OCI-LY1 (cell line): Measurements from ENCODE around the gene SYT9.

Source experiments
- H2AFZ ChIP-seq: fragments of 200-600 bp; sonication (generic), shearing (Covaris generic); 2 replicates; pipeline ENCODE4 v1.6.0; 2014; ENCODE audit warnings: antibody characterized with exemption, mild to moderate bottlenecking, low read length
- H3F3A ChIP-seq: fragments of 200-600 bp; sonication (generic), shearing (Covaris generic); 2 replicates; pipeline ENCODE4 v1.6.0; 2014; ENCODE audit warnings: mild to moderate bottlenecking, antibody characterized with exemption, low read length, moderate library complexity; ENCODE audit not compliant: insufficient read depth
- H3K27ac ChIP-seq: fragments of 200-600 bp; sonication (generic); 2 replicates; pipeline ENCODE4 v1.5.1; 2014; ENCODE audit warnings: low read length, mixed run types, mild to moderate bottlenecking, low read depth; ENCODE audit not compliant: poor library complexity, severe bottlenecking
- H3K27me3 ChIP-seq: fragments of 200-600 bp; sonication (generic); 2 replicates; pipeline ENCODE4 v1.6.0; 2014; ENCODE audit warnings: antibody characterized with exemption, mild to moderate bottlenecking, low read length, moderate library complexity; ENCODE audit not compliant: insufficient read depth
- H3K36me3 ChIP-seq: fragments of 200-600 bp; sonication (generic); 2 replicates; pipeline ENCODE4 v1.6.1; 2014; ENCODE audit warnings: mild to moderate bottlenecking, antibody characterized with exemption, low read length, moderate library complexity, mixed read lengths; ENCODE audit not compliant: insufficient read depth
- H3K4me1 ChIP-seq: fragments of 200-600 bp; sonication (generic); 2 replicates; pipeline ENCODE4 v1.5.1; 2014; ENCODE audit warnings: mild to moderate bottlenecking, low read length, moderate library complexity; ENCODE audit not compliant: insufficient read depth, severe bottlenecking
- H3K4me2 ChIP-seq: fragments of 200-600 bp; sonication (generic), shearing (Covaris generic); 2 replicates; pipeline ENCODE4 v1.6.1; 2014; ENCODE audit warnings: low read length
- H3K4me3 ChIP-seq: fragments of 200-600 bp; sonication (generic); 2 replicates; pipeline ENCODE4 v1.5.1; 2014; ENCODE audit warnings: low read length, low read depth, mild to moderate bottlenecking, mixed read lengths; ENCODE audit not compliant: poor library complexity, severe bottlenecking
- H3K79me2 ChIP-seq: fragments of 200-600 bp; shearing (Covaris generic); 2 replicates; pipeline ENCODE4 v1.6.1; 2016; ENCODE audit warnings: mixed run types, low read length, mixed read lengths; ENCODE audit not compliant: insufficient read depth
- H3K9ac ChIP-seq: fragments of 200-600 bp; sonication (generic), shearing (Covaris generic); 2 replicates; pipeline ENCODE4 v1.6.1; 2014; ENCODE audit warnings: mild to moderate bottlenecking, low read length, mixed read lengths
- H3K9me2 ChIP-seq: fragments of 200-600 bp; sonication (generic), shearing (Covaris generic); 2 replicates; pipeline ENCODE4 v1.6.1; 2014; ENCODE audit warnings: low read depth, mild to moderate bottlenecking, low read length, mixed read lengths
- H3K9me3 ChIP-seq: fragments of 200-600 bp; shearing (Covaris generic); 2 replicates; pipeline ENCODE4 v1.6.1; 2014; ENCODE audit warnings: low read length, mixed read lengths
- H4K20me1 ChIP-seq: fragments of 200-600 bp; sonication (generic), shearing (Covaris generic); 2 replicates; pipeline ENCODE4 v1.6.0; 2016; ENCODE audit warnings: mild to moderate bottlenecking, low read length; ENCODE audit not compliant: insufficient read depth
- CTCF ChIP-seq: fragments of 200-600 bp; sonication (generic), shearing (Covaris generic); IDR thresholded peaks from 2 replicates; pipeline ENCODE4 v1.5.1; 2017; ENCODE audit warnings: mild to moderate bottlenecking, antibody characterized with exemption, low read length, moderate library complexity, mixed read lengths
- EZH2 ChIP-seq: fragments of 200-600 bp; sonication (generic), shearing (Covaris generic); IDR thresholded peaks from 2 replicates; pipeline ENCODE4 v1.8.0; 2017; ENCODE audit warnings: borderline replicate concordance, mixed run types, mild to moderate bottlenecking, antibody characterized with exemption, low read length, moderate library complexity, mixed read lengths

The SYT9 gene

GRCh38 chr11:7279676-7280075 lies 28.0 kb downstream of the SYT9 start:
- Histone ChIP-seq H3K4me2 (no peak overlapping the region), H3F3A (no peaks in the 10 kb centered on the region), H3K36me3 (no peaks in the 10 kb centered on the region), H3K79me2 (no peaks in the 10 kb centered on the region), H2AFZ (no peak overlapping the region), H3K9me2 (no peaks in the 10 kb centered on the region), H4K20me1 (no peaks in the 10 kb centered on the region), H3K27ac (no peak overlapping the region), H3K4me1 (no peaks in the 10 kb centered on the region), H3K27me3 (no peaks in the 10 kb centered on the region), H3K4me3 (no peak overlapping the region), H3K9ac (no peak overlapping the region), H3K9me3 (no peaks in the 10 kb centered on the region)
- no peak for TF ChIP-seq CTCF
- no peak for TF ChIP-seq EZH2

GRCh38 chr11:7281079-7281478 lies 29.4 kb downstream of the SYT9 start:
- no peaks in the 10 kb centered on the region for H4K20me1 ChIP-seq
- no peak overlapping the region for H3K27ac ChIP-seq
- no peaks in the 10 kb centered on the region for H3K27me3 ChIP-seq
- H3F3A ChIP-seq = no peaks in the 10 kb centered on the region
- H3K9ac ChIP-seq = no peak overlapping the region
- no peak overlapping the region for H3K4me3 ChIP-seq
- no peak for TF ChIP-seq EZH2
- no peak for TF ChIP-seq CTCF
- no peaks in the 10 kb centered on the region for H3K79me2 ChIP-seq
- no peaks in the 10 kb centered on the region for H3K4me1 ChIP-seq
- H2AFZ ChIP-seq = no peak overlapping the region
- no peak overlapping the region for H3K4me2 ChIP-seq
- no peaks in the 10 kb centered on the region for H3K36me3 ChIP-seq
- H3K9me2 ChIP-seq = no peaks in the 10 kb centered on the region
- peaks cover 2% of the 10 kb centered on the region; the same call in 1 of the 2 replicates for H3K9me3 ChIP-seq

- no peaks in the 10 kb centered on the region for H3K9me2 ChIP-seq
- H3K4me2 ChIP-seq = no peak overlapping the region
- H3K27me3 ChIP-seq = no peaks in the 10 kb centered on the region
- H2AFZ ChIP-seq = no peak overlapping the region
- no peak overlapping the region for H3K4me3 ChIP-seq
- no peaks in the 10 kb centered on the region for H4K20me1 ChIP-seq
- H3F3A ChIP-seq = no peaks in the 10 kb centered on the region
- H3K36me3 ChIP-seq = no peaks in the 10 kb centered on the region
- H3K9ac ChIP-seq = no peak overlapping the region
- peaks cover 2% of the 10 kb centered on the region; the same call in 1 of the 2 replicates for H3K9me3 ChIP-seq
- no peak overlapping the region for H3K27ac ChIP-seq
- H3K79me2 ChIP-seq = no peaks in the 10 kb centered on the region
- TF ChIP-seq EZH2 = no peak
- no peak for TF ChIP-seq CTCF
- no peaks in the 10 kb centered on the region for H3K4me1 ChIP-seq
Observed at GRCh38 chr11:7281809-7282208, 30.1 kb downstream of the SYT9 start.
